ENCODE results near the gene CDCP1. TPM values are rescaled to one million over a fixed set of nuclear protein-coding genes. Genes with fewer than 3 reads are reported as not detected.

Gene CDCP1
- total RNA-seq, 1 experiment from 2014 or later: 0.12 TPM

GRCh38 chr3:45139372-45140140 lies 6.6 kb downstream of the CDCP1 start:
- DNase-seq (ENCODE audit: low spot score): no peak

GRCh38 chr3:45137656-45138181 lies 8.5 kb downstream of the CDCP1 start:
- no peak for DNase-seq (ENCODE audit: low spot score)

- DNase-seq (ENCODE audit: low spot score): no peak
Measured at GRCh38 chr3:45135959-45136358, 10.2 kb downstream of the CDCP1 start.

- no peak for DNase-seq (ENCODE audit: low spot score)
Measured at GRCh38 chr3:45134758-45135521, 11.2 kb downstream of the CDCP1 start.

- no peak for DNase-seq (ENCODE audit: low spot score)
Measured at GRCh38 chr3:45132568-45133211, 13.5 kb downstream of the CDCP1 start.

- DNase-seq (ENCODE audit: low spot score): no peak
Measured at GRCh38 chr3:45131201-45131600, 15.0 kb downstream of the CDCP1 start.

- no peak for DNase-seq (ENCODE audit: low spot score)
Measured at GRCh38 chr3:45130476-45130875, 15.7 kb downstream of the CDCP1 start.

GRCh38 chr3:45128950-45129349 lies 17.2 kb downstream of the CDCP1 start:
- no peak for DNase-seq (ENCODE audit: low spot score)

- DNase-seq (ENCODE audit: low spot score): no peak
Measured at GRCh38 chr3:45127130-45127822, 18.9 kb downstream of the CDCP1 start.

- DNase-seq (ENCODE audit: low spot score): no peak
Measured at GRCh38 chr3:45126730-45127129, 19.4 kb downstream of the CDCP1 start.

- no peak for DNase-seq (ENCODE audit: low spot score)
Measured at GRCh38 chr3:45125550-45126026, 20.6 kb downstream of the CDCP1 start.

GRCh38 chr3:45124956-45125355 lies 21.2 kb downstream of the CDCP1 start:
- DNase-seq (ENCODE audit: low spot score): no peak

GRCh38 chr3:45124352-45124751 lies 21.8 kb downstream of the CDCP1 start:
- DNase-seq (ENCODE audit: low spot score): peak; percentile 59

GRCh38 chr3:45123581-45124269 lies 22.5 kb downstream of the CDCP1 start:
- DNase-seq (ENCODE audit: low spot score): peak; percentile 47

GRCh38 chr3:45123030-45123429 lies 23.1 kb downstream of the CDCP1 start:
- DNase-seq (ENCODE audit: low spot score): peak; percentile 32

- DNase-seq (ENCODE audit: low spot score): no peak
Measured at GRCh38 chr3:45120359-45121158, 25.6 kb downstream of the CDCP1 start.

- no peak for DNase-seq (ENCODE audit: low spot score)
Measured at GRCh38 chr3:45119824-45120358, 26.3 kb downstream of the CDCP1 start.

GRCh38 chr3:45119376-45119775 lies 26.8 kb downstream of the CDCP1 start:
- DNase-seq (ENCODE audit: low spot score): no peak

GRCh38 chr3:45118615-45119071 lies 27.5 kb downstream of the CDCP1 start:
- DNase-seq (ENCODE audit: low spot score): no peak

- no peak for DNase-seq (ENCODE audit: low spot score)
Measured at GRCh38 chr3:45116350-45116749, 29.8 kb downstream of the CDCP1 start.
